Stimulated activated naive CD8-positive, alpha-beta T cell treated with anti-CD3 and anti-CD28 coated beads, Interleukin-15, amount 100 ng/mL, for 72 hours (primary cell): ENCODE data around the gene CHD8.

Experiments used
- ATAC-seq: fragments of 150-1000 bp; cut with Tn5 transposase; 2 replicates; pipeline ENCODE4 v1.10.0; 2021; ENCODE audit warnings: mild to moderate bottlenecking, moderate library complexity
- DNase-seq, 2 donors: peaks; one replicate each; pipeline ENCODE4 v3.0.0; 2021 to 2022
- H3K27ac Mint-ChIP-seq, 2 donors: one replicate each; pipeline ENCODE4 v1.8.0; 2022; ENCODE audit warnings: mild to moderate bottlenecking in 2 of 2, mixed read lengths in 2 of 2, moderate library complexity in 2 of 2
- H3K27me3 Mint-ChIP-seq: one replicate; pipeline ENCODE4 v1.8.0; 2022; ENCODE audit warnings: mixed read lengths
- H3K4me1 Mint-ChIP-seq: one replicate; pipeline ENCODE4 v1.8.0; 2022; ENCODE audit warnings: mild to moderate bottlenecking, mixed read lengths
- H3K4me3 Mint-ChIP-seq, 2 donors: one replicate each; pipeline ENCODE4 v1.8.0; 2022; ENCODE audit warnings: mild to moderate bottlenecking in 2 of 2, mixed read lengths in 2 of 2, moderate library complexity in 1 of 2
- H3K9me3 Mint-ChIP-seq, 2 donors: one replicate each; pipeline ENCODE4 v1.8.0; 2022; ENCODE audit warnings: mixed read lengths in 2 of 2

CHD8 gene

DNA sequence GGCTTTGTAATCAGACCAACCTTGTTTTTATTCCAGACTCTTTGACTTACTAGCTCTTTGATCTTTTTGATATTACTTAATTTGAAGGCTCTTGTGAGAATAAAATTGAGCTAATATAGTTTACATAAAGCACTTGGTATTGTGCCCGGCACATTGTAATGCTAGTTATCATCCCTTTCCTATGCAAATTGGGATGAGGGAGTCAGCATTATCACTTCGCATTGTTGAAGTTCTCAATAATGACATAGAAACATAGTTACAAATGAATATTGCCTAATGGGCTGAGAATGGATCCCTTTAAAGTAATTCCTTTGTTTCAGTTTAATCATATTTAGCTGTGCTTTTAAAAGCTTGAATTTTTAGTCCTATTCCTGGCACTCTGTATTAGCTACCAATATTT, 108.7 kb downstream of the CHD8 start:
- no peak for ATAC-seq
- no peaks in the 10 kb centered on the region for H3K27me3 Mint-ChIP-seq
- DNase-seq: no peak

GRCh38 chr14:21346532-21347135, 109.3 kb downstream of the CHD8 start:
- Mint-ChIP-seq H3K27me3 (no peaks in the 10 kb centered on the region), H3K4me3 (no peak overlapping the region), H3K4me1 (peaks cover 7% of the 10 kb centered on the region), H3K27ac (no peak overlapping the region), H3K9me3 (no peaks in the 10 kb centered on the region)
- ATAC-seq: no peak
- DNase-seq: no peak

More for the DNA sequence above, 108.7 kb downstream of the CHD8 start:
- H3K4me3 Mint-ChIP-seq: no peak overlapping the region
- no peak overlapping the region for H3K27ac Mint-ChIP-seq
- H3K4me1 Mint-ChIP-seq: peaks cover 12% of the 10 kb centered on the region
- no peaks in the 10 kb centered on the region for H3K9me3 Mint-ChIP-seq

GRCh38 chr14:21343035-21343794, 112.7 kb downstream of the CHD8 start:
- H3K27ac Mint-ChIP-seq: no peak overlapping the region
- H3K27me3 Mint-ChIP-seq: no peaks in the 10 kb centered on the region
- ATAC-seq: no peak
- no peaks in the 10 kb centered on the region for H3K9me3 Mint-ChIP-seq
- no peak for DNase-seq
- no peak overlapping the region for H3K4me3 Mint-ChIP-seq
- H3K4me1 Mint-ChIP-seq: peaks cover 7% of the 10 kb centered on the region
